Measurements from ENCODE around the gene PPP2R3A. TPM values are rescaled to one million over a fixed set of nuclear protein-coding genes. Genes with fewer than 3 reads are reported as not detected.
"Not testable (repeated sequence)": the region's sequence is repeated elsewhere in the genome, so short reads cannot be mapped to it uniquely, and the experiment has no call there.

The PPP2R3A gene
- total and polyA plus RNA-seq, 8 donors = 8.1 to 18.0 (median 14.1) TPM

GRCh38 chr3:136122006-136122405, 156.5 kb downstream of the PPP2R3A start:
- Histone ChIP-seq H3K4me1 (no peaks in the 10 kb centered on the region), H3K27ac (no peak overlapping the region), H3K9me3 (no peaks in the 10 kb centered on the region), H3K4me3 (no peak overlapping the region), H3K27me3 (no peaks in the 10 kb centered on the region), H3K36me3 (no peaks in the 10 kb centered on the region)
- DNase-seq = no peak
- ATAC-seq = no peak
- intact Hi-C loops (cut with DNase I) = no loop called here
- no peak for TF ChIP-seq CTCF (IDR thresholded peaks at IDR 0.05)

DNA sequence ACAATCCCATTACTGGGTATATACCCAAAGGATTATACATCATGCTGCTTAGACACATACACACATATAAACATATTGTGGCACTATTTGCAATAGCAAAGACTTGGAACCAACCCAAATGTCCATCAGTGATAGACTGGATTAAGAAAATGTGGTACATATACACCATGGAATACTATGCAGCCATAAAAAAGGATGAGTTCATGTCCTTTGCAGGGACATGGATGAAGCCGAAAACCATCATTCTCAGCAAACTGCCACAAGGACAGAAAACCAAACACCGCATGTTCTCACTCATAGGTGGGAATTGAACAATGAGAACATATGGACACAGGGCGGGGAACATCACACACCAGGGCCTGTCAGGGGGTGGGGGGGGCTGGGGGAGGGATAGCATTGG, 166.1 kb downstream of the PPP2R3A start:
- ATAC-seq; H3K4me1 ChIP-seq; H3K9me3 ChIP-seq; DNase-seq; H3K36me3 ChIP-seq; H3K27me3 ChIP-seq; H3K4me3 ChIP-seq; intact Hi-C loops (cut with DNase I); H3K27ac ChIP-seq: not testable (repeated sequence)

GRCh38 chr3:136134091-136134490, 168.6 kb downstream of the PPP2R3A start:
- no peak for TF ChIP-seq CTCF (IDR thresholded peaks at IDR 0.05)
- Histone ChIP-seq H3K36me3 (no peaks in the 10 kb centered on the region), H3K9me3 (no peaks in the 10 kb centered on the region), H3K4me3 (no peak overlapping the region), H3K27me3 (no peaks in the 10 kb centered on the region), H3K27ac (no peak overlapping the region), H3K4me1 (no peaks in the 10 kb centered on the region)
- intact Hi-C loops (cut with DNase I) = no loop called here
- DNase-seq = no peak
- no peak for ATAC-seq

DNA sequence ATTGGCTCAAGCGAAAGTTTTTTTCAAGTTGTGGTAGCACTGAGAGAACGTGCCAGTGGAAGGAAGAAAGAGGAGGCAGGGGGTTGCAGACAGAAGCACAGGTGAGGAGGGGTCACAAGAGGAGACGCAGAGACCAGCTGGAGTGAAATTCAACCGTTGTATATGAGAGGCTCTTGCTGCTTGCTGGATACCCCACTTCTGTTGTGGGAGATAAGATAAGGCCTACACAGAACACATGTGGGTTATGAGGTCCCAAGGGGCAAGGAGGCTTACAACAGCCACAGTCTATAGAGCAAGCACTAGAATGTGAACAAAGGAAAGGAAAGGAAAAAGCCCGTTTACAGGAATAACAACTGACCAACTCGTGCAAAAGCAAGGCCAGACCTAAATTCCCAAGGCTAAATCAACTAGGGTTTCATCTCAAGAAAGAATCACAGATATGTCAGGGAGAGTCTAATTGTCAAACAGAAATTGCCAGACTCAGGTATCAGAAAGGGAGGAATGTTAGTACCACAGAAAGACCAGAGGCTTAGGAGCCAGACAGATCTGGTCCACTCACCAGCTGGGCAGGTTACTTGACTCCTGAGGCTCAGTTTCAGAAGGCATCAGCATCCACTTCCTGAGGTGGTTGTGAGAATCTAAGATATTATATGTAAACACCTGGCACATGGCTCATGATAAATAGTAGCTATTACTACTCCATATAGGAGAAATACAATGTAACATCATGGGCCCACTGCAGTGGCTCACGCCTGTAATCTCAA, 169.7 kb downstream of the PPP2R3A start:
- TF ChIP-seq CTCF (IDR thresholded peaks at IDR 0.05) = no peak
- intact Hi-C loops (cut with DNase I) = no loop called here
- Histone ChIP-seq H3K4me3 (no peak overlapping the region), H3K9me3 (no peaks in the 10 kb centered on the region), H3K36me3 (no peaks in the 10 kb centered on the region), H3K27me3 (no peaks in the 10 kb centered on the region), H3K4me1 (no peaks in the 10 kb centered on the region), H3K27ac (no peak overlapping the region)
- ATAC-seq = no peak
- DNase-seq = no peak

DNA sequence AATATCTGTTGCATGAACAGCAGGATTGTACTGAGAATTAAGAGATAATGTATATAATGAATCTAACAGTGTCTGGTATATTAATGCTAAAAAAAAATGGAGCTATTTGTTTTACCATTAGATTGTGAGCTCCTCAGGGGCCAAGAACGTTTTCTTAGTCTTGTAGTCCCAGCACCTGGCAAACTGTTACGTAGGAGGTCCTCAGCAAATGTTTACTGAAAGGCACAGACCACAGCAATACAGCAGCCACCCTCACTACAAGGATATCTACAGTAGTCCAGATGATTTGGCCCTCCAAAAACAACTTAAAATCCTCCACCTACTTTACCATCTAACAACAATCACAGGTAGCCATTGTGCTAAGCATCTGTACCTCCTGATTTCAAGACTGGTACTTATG, 170.9 kb downstream of the PPP2R3A start:
- ATAC-seq = no peak
- Histone ChIP-seq H3K27me3 (no peaks in the 10 kb centered on the region), H3K9me3 (no peaks in the 10 kb centered on the region), H3K4me3 (no peak overlapping the region), H3K36me3 (no peaks in the 10 kb centered on the region), H3K27ac (no peak overlapping the region), H3K4me1 (peaks cover 0 to 5% of the 10 kb centered on the region in 2 donors)
- no peak for TF ChIP-seq CTCF (IDR thresholded peaks at IDR 0.05)
- intact Hi-C loops (cut with DNase I) = no loop called here
- DNase-seq = no peak

Data from left lung (tissue), 10 donors.